Right forelimb (tissue), 1 donor: ENCODE results near the gene KIAA1191.

Source experiments
- DNase-seq: peaks from one replicate; pipeline ENCODE4 v3.0.0-alpha.2; 2018

KIAA1191 gene

DNA sequence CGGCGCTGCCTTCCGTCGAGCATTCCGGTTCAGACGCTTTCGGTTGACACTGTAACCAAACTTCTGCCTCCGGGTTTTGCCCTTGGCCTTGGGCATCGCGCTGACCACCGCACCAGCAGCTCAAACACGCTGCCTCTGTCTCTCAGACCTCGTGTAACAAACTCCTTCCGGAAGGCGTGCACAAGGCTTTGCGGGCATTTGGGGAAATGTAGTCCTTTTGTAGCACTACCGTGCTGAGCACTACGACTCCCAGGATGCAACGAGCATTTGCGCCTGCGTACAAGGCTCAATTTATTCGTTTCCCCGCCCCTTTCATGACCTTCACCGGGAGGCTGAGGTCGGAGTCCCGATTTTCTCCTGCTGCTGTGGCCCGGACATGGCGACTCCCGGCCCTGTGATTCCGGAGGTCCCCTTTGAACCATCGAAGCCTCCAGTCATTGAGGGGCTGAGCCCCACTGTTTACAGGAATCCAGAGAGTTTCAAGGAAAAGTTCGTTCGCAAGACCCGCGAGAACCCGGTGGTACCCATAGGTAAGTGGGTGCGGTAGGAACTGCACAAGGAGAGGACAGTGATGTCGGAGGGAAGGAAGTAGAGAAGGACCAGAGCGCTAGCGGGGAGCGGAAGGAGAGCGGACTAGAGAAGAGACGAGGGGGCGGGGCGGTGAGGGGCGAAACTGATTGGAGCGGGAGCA is 27.0 kb upstream of the KIAA1191 start, which contains the start of the genes HIGD2A and NOP16:
TSS of gene HIGD2A (plus strand) at position 308 of the 691 bp plus-strand sequence. CDS start at position 377, 69 bp downstream.
TSS of gene NOP16 (minus strand) at position 155 of the 691 bp plus-strand sequence. CDS start at position 96, 59 bp downstream.
- DNase-seq = peak; percentile 96

- DNase-seq = no peak
Measured at GRCh38 chr5:176388003-176388443, 26.5 kb upstream of the KIAA1191 start.

DNA sequence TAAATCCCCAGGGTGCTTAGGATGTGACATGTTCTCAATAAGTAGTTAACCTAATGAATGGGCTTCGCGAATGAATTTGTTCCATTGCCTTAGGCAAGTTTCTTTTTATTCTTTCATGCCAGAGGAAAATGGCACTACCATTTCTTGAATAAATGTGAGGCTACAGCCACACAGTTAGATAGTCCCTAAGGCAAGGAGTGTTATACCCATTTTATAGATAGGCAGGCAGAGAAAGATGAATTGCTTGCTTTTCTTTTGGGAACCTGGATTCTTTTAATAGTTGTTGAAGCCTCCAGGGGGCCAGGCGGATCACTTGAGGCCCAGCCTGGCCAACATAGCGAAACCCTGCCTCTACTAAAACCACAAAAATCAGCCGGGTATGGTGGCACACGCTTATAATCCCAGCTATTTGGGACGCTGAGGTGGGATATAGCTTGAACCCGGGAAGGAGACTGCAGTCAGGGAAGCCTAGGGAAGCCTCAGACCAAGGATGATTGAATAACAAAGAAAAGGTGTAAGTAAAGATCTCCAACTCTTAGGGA is 25.9 kb upstream of the KIAA1191 start:
- no peak for DNase-seq

DNA sequence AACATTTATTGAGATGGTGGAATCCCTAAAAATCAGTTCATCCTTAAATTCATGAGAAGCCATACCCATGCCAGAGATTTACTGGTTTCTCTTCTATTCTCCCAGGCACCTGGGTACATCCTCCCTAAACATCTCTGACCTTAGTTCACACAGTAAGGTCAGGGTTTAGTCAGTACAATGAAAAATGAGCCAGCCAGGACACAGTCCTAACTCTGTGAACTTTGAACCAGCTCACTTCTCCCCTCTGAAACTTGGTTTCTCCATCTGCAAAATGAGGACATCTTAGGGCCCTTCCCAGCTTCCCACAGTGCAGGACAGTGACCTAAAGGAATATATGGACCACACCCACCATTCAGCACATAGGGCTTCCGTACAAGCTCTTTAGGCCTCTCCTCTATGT is 24.9 kb upstream of the KIAA1191 start:
- no peak for DNase-seq

- no peak for DNase-seq
Measured at GRCh38 chr5:176384991-176385390, 23.4 kb upstream of the KIAA1191 start.

DNA sequence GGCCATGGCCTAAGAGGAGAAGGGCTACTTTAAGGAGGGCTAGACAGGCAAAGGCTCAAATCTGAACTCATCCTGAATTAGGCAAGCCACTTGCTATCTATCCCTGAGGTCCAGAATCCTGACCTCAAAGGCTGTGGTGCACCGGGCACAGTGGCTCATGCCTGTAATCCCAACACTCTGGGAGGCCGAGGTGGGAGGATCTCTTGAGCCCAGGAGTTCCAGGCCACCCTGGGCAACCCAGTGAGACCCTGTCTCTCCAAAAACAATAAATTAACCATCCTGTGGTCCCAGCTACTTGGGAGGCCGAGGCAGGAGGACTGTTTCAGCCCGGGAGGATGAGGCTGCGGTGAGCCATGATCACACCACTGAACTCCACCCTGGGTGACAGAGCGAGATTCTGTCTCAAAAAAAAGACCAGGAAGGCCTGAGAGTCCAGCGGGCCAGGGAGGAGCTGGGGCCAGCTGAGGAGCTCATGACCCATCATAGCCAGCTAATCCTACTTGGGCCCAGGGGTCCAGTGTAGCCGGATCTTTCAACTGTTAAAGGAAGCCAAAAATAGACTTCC is 22.9 kb upstream of the KIAA1191 start:
- DNase-seq = no peak

DNA sequence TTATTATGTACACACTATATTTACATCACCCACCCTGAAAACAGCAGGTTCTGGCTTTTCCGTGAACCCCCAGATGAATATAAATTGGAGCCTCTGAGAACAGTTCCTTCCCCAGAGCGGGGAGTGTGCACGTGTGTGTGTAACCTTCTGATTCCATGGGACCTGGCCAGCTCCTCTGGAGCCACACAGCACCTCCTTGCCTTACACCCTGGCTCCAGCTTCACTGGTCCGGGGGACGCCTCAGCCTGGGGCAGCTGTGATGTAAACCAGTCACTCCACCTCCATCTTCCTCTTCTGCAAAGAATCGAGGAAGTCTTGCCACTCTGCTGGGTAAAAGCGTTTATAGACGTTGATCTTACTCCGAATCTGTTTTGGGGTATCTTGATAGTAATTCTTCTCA is 22.4 kb upstream of the KIAA1191 start:
- DNase-seq = no peak

DNA sequence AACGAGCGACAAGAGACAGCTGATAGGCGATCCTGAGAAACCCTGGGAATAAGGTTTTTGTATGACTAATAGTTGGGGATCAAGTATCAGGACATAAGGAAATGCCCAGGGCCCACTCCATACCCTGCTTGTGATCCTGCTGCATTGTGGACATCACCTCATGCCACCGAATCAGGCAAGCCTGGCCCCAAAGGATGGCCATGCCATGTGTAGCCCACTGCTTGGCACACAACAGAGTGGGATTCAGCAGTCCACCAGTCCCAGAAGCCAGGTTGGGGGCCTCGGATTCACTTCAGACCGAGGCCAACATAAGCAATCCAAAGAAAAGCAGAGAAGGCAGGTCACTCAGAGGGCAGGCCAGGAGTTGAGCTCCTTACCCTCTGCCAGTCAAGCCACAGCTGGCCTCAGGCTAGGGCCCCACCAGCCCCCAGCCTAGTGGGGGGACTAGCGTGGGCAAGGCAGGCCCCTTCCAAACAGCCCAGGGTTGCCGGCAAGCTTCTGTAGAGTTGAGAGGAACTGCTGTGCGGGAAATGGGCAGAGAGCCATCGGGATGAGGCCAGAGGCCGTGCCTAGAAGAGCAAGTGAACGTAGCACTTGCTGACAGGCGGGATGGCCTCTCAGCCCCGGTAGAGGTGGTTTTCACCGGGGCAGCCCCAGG is 21.8 kb upstream of the KIAA1191 start:
- no peak for DNase-seq

- DNase-seq = no peak
Measured at GRCh38 chr5:176382721-176383120, 21.2 kb upstream of the KIAA1191 start.

DNA sequence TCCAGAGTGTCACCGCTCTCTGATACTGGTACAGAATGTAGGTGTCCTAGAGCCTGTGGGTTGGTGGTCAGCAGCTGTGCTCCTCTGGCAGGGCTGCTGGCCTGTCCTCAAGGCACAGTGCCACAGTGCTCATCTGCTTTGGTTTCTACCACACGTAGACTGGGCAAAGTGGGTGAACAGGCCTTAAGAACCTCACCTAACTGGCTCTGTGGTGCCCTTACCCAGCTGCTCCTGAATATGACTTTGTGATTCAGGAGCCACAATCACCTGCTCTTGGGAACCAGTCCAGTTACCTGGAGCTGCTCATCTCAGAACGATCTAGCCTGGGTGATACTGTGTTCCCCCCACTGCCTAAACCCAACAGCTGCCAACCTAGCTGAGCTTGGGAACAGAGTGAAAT is 20.4 kb upstream of the KIAA1191 start:
- DNase-seq = no peak

DNA sequence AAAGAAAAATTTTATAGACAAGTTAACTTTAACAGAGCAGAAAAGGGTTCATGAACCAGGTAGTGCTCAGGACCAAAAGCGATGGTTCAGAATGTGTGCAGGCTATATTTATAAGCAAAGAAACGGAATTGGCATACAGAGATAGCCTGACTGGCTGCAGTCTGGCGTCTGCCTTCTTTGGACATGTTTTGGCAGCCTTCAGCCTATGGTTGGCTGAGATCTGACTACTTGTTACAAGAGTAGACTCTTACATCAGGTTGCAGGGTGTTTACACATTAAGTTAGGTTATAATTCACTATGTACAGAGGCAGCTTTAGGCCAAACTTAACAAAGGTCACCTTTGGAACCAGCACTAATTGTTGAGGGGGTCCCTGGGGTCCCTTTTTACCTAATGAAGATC is 19.9 kb upstream of the KIAA1191 start:
- DNase-seq = no peak

DNA sequence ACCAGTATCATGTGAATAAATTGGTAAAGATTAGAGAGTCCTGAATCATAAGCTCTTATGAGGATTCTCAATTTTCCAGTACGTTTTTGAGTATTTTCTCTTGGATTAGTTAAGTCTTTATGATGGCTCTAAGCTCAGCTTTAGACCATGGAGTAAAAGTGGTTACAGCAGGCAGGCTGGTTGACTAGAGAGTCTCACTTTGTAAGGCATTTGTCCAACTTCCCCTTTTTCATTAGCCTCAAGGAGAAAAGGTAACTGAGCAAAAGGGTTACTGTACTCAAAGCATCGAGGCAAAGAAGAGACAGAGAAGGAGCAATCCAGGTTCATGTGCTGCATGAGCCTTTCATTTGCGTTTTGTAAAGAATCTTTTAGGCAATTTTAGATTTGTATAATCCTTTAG is 18.3 kb upstream of the KIAA1191 start:
- no peak for DNase-seq

DNA sequence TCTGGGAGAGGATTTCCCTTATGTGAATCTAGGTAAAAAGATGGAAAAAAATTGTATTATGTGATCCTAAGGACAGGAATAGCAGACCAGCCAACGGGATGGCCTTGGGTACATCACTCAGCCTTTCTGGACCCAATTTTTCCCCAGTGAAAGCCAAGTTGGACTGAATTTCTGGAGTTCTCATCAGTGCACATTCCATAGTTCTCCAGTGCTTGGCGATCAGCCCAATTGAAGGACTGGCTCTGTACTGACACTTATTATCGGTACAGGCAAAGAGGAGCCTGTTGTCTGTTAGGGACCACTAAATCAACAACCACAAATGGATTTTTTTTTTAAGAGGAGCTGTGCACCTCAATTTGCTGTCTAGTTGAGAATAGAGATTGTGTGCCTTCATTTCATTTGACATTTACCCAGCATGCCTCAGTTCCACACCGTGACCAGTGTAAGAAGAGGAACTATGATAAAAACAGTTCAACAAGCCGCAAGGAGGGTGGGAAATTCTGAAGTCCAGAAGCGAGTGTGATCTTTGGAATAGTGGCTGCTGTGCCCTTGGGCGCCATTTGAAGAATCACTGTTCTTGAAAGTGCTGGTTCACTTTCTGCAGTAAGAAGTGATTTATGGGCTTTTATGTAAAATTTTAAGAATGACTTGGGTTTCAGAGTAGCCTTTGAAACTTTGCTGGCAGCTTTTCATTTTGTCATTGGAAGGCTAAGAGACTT is 11.7 kb upstream of the KIAA1191 start:
- DNase-seq = no peak

- no peak for DNase-seq
Measured at GRCh38 chr5:176371621-176372539, 10.3 kb upstream of the KIAA1191 start.

- DNase-seq = no peak
Measured at GRCh38 chr5:176369934-176370711, 8.6 kb upstream of the KIAA1191 start.

DNA sequence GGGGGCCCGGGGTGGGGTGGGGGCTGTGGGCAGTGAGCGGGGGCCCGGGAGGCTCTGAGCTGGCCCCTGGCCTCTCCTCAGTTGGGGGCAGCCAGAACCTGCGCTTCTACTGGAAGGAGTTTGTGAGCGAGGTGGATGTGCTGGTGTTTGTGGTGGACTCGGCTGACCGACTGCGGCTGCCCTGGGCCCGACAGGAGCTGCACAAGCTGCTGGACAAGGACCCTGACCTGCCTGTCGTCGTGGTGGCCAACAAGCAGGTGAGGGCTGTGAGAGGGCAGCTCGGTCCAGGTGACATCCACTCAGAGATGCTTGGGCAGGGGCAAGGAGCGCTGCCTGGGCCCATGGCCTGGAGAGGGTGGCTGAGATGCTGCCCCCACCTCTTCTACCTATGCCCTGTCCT is 7.2 kb upstream of the KIAA1191 start:
- peak; percentile 4 for DNase-seq

DNA sequence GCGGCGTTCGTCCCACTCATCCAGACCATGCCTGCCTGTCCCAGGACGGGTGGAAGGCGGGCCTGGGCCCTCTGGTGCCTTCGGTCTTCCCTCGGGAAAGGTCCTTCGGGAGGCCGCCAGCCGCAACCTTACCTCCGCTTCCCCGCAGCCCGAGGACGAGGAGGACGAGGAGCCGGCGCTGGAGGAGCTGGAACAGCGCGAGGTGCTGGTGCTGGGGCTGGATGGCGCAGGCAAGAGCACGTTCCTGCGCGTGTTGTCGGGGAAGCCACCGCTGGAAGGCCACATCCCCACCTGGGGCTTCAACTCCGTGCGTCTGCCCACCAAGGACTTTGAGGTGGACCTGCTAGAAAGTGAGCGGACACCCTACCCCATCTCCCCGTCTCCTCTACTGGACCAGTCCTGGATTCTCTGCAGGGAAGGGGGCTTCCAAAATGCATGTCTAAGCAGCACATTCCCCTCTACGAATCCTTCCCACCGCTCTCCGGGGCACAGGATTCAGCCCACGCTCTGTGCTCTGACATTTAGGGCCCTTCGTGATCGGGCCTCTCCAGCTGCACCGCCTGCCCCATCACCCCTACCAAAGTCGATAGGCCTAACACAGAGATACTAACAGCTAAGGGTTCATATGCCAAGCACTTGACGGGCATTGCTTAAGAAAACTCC is 4.8 kb upstream of the KIAA1191 start:
- DNase-seq = peak; percentile 32

DNA sequence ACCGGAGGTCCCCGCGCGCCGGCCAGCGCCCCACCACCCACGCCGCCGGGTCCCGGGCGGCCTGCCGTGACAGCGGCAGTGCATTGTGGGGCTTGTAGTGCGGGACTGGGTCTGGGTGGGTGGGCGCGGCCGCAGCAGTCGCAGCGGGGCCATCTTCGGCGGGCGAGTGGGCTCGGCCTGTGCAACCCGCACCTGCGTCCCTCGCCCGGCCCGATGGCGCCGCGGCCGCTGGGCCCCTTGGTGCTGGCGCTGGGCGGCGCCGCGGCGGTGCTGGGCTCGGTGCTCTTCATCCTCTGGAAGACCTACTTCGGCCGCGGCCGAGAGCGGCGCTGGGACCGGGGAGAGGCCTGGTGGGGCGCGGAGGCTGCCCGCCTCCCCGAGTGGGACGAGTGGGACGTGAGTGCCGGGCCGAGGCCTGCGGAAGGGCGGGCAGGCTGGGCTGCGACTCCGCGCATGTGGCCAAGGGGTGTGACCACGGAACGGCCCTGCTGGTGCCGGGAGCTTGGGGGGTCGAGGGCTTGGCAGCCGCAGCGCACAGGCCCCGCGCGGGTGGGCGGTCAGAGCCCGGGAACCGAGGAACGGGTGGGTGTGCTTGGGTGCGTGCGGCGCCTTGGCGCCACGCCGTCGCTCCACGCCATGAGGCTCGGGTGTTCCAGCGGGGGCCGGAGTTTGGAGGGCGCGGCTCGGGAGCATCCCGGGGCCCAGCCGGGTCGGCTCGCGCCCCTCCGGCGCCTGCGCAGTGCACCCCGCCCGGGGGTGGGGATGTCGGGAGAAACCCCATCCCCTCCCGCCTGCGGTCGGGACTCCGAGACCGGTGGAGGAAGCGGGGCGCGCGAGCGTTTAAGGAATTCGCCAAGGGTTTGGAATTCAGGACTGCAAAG is 4.0 kb upstream of the KIAA1191 start, which contains the start of gene ARL10:
TSS of gene ARL10 (plus strand) at position 137 of the 881 bp plus-strand sequence. CDS start at position 214, 77 bp downstream.
- DNase-seq = peak; percentile 75

- no peak for DNase-seq
Measured at GRCh38 chr5:176364765-176365350, 3.3 kb upstream of the KIAA1191 start.
